H1 (cell line): ENCODE measurements around the gene RBM41. TPM values are rescaled to one million over a fixed set of nuclear protein-coding genes. Genes with fewer than 3 reads are reported as not detected.

Experiments used
- CTCF ChIA-PET: fragments of 300-600 bp; sonication (Branson Sonifier 250); formaldehyde crosslinking; loops from one replicate; lab custom pipeline; 2021; ENCODE audit not compliant: partially characterized antibody; lab: Charles Lee
- POLR2A ChIA-PET: fragments of 300-600 bp; sonication (Branson Sonifier 250); formaldehyde crosslinking; loops from one replicate; lab custom pipeline; 2021; ENCODE audit warnings: inconsistent platforms; ENCODE audit not compliant: partially characterized antibody; lab: Charles Lee
- DNase-seq, 2 experiments: peaks; one replicate each; pipeline versions ENCODE4 v3.0.0 to v3.0.0-alpha.2; 2010 to 2022; ENCODE audit warnings: low spot score in 2 of 2, low read depth in 1 of 2, mixed read lengths in 1 of 2
- FAIRE-seq: peaks from 2 replicates; lab custom pipeline; 2011; peaks lifted over from hg19 to GRCh38; lab: Jason Lieb, UNC
- H2AFZ ChIP-seq: 2 replicates; pipeline ENCODE4 v1.8.1; 2012; ENCODE audit warnings: low read length, inconsistent platforms
- H2AK5ac ChIP-seq: 2 replicates; pipeline ENCODE4 v1.6.1; 2013; ENCODE audit warnings: low read depth, low read length
- H2BK120ac ChIP-seq: replicated peaks from 2 replicates; pipeline ENCODE3; 2013; ENCODE audit warnings: low read depth, low read length, inconsistent platforms
- H2BK12ac ChIP-seq: 2 replicates; pipeline ENCODE4 v1.6.1; 2013; ENCODE audit warnings: low read depth, low read length
- H2BK15ac ChIP-seq: 2 replicates; pipeline ENCODE4 v1.6.1; 2013; ENCODE audit warnings: low read length
- H2BK20ac ChIP-seq: 2 replicates; pipeline ENCODE4 v1.6.1; 2013; ENCODE audit warnings: low read length
- H2BK5ac ChIP-seq: 2 replicates; pipeline ENCODE4 v1.6.1; 2013; ENCODE audit warnings: low read depth, low read length
- H3K14ac ChIP-seq: 2 replicates; pipeline ENCODE4 v1.6.1; 2013; ENCODE audit warnings: inconsistent platforms; ENCODE audit not compliant: insufficient read length
- H3K18ac ChIP-seq: 2 replicates; pipeline ENCODE4 v1.6.1; 2013; ENCODE audit warnings: low read length; ENCODE audit errors: extremely low read depth
- H3K23ac ChIP-seq: 2 replicates; pipeline ENCODE4 v1.6.1; 2013; ENCODE audit warnings: inconsistent platforms; ENCODE audit not compliant: insufficient read length
- H3K23me2 ChIP-seq: 2 replicates; pipeline ENCODE4 v1.6.1; 2013; ENCODE audit warnings: low read depth, low read length
- H3K27ac ChIP-seq: 2 replicates; pipeline ENCODE4 v1.6.1; 2011; ENCODE audit warnings: low read depth, low read length, inconsistent platforms
- H3K27me3 ChIP-seq, 4 experiments: replicated peaks in 1 of 4; 1 replicate in 1 of 4; 2 replicates in 3 of 4; pipeline versions ENCODE4 v1.6.1 to v1.8.1; 2011 to 2013; ENCODE audit warnings: low read length in 3 of 4, mild to moderate bottlenecking in 3 of 4, inconsistent platforms in 2 of 4, mixed read lengths in 2 of 4, moderate library complexity in 1 of 4; ENCODE audit not compliant: control insufficient read depth in 3 of 4, insufficient read depth in 3 of 4; ENCODE audit errors: extremely low read depth in 1 of 4
- H3K36me3 ChIP-seq, 4 experiments: 2 replicates each; pipeline versions ENCODE4 v1.6.1 to v1.8.1; 2011 to 2013; ENCODE audit warnings: mild to moderate bottlenecking in 4 of 4, low read length in 3 of 4, moderate library complexity in 2 of 4, control low read depth in 1 of 4, inconsistent platforms in 1 of 4; ENCODE audit not compliant: insufficient read depth in 4 of 4, control insufficient read depth in 2 of 4
- H3K4ac ChIP-seq: replicated peaks from 2 replicates; pipeline ENCODE3; 2013; ENCODE audit warnings: low read length, low read depth, mixed read lengths, inconsistent platforms; ENCODE audit not compliant: insufficient read length
- H3K4me1 ChIP-seq, 4 experiments: replicated peaks in 1 of 4; 1 replicate in 1 of 4; 2 replicates in 3 of 4; pipeline versions ENCODE4 v1.6.1 to v1.8.1; 2011 to 2013; ENCODE audit warnings: low read length in 3 of 4, inconsistent platforms in 2 of 4, mixed read lengths in 1 of 4; ENCODE audit not compliant: insufficient read depth in 4 of 4, control insufficient read depth in 3 of 4
- H3K4me2 ChIP-seq, 2 experiments: 2 replicates each; pipeline versions ENCODE4 v1.6.1 to v1.8.1; 2011 to 2013; ENCODE audit warnings: low read depth in 2 of 2, low read length in 2 of 2, control low read depth in 1 of 2, inconsistent platforms in 1 of 2, mild to moderate bottlenecking in 1 of 2; ENCODE audit not compliant: insufficient read depth in 1 of 2
- H3K4me3 ChIP-seq, 4 experiments: fragments of 200-600, 300-600 bp in 1 of 4; sonication (generic), shearing (Covaris generic), sonication (Bioruptor Twin) in 1 of 4; 2 replicates each; pipeline versions ENCODE4 v1.5.1 to v1.8.1; 2011 to 2016; ENCODE audit warnings: low read length in 4 of 4, low read depth in 3 of 4, control low read depth in 2 of 4, inconsistent platforms in 2 of 4, mild to moderate bottlenecking in 2 of 4, mixed read lengths in 1 of 4, moderate library complexity in 1 of 4; ENCODE audit not compliant: insufficient read depth in 2 of 4; ENCODE audit errors: extremely low read depth in 1 of 4
- H3K56ac ChIP-seq: replicated peaks from 2 replicates; pipeline ENCODE3; 2013; ENCODE audit warnings: low read depth, mild to moderate bottlenecking, mixed read lengths, low read length, inconsistent platforms; ENCODE audit not compliant: insufficient read length
- H3K79me1 ChIP-seq: 2 replicates; pipeline ENCODE4 v1.6.1; 2013; ENCODE audit warnings: low read depth, low read length, control low read depth
- H3K79me2 ChIP-seq, 2 experiments: 2 replicates each; pipeline versions ENCODE4 v1.6.1 to v1.8.1; 2012 to 2013; ENCODE audit warnings: low read length in 2 of 2, mild to moderate bottlenecking in 2 of 2, inconsistent platforms in 1 of 2; ENCODE audit not compliant: insufficient read depth in 2 of 2, control insufficient read depth in 1 of 2
- H3K9ac ChIP-seq, 4 experiments: replicated peaks in 1 of 4; 1 replicate in 1 of 4; 2 replicates in 3 of 4; pipeline versions ENCODE4 v1.6.1 to v1.8.1; 2011 to 2013; ENCODE audit warnings: low read depth in 3 of 4, low read length in 3 of 4, control low read depth in 2 of 4, mild to moderate bottlenecking in 2 of 4, moderate library complexity in 2 of 4, inconsistent platforms in 1 of 4; ENCODE audit errors: extremely low read depth in 1 of 4
- H3K9me3 ChIP-seq, 2 experiments: 2 replicates each; pipeline versions ENCODE4 v1.6.1 to v1.8.1; 2012 to 2013; ENCODE audit warnings: mild to moderate bottlenecking in 2 of 2, moderate library complexity in 2 of 2, control low read depth in 1 of 2, inconsistent platforms in 1 of 2, low read depth in 1 of 2, low read length in 1 of 2, mixed read lengths in 1 of 2; ENCODE audit not compliant: insufficient read depth in 2 of 2
- H4K20me1 ChIP-seq, 2 experiments: replicated peaks in 1 of 2; 2 replicates each; pipeline versions ENCODE3 to v1.8.1; 2011 to 2013; ENCODE audit warnings: inconsistent platforms in 2 of 2, low read length in 2 of 2, mild to moderate bottlenecking in 1 of 2; ENCODE audit not compliant: insufficient read depth in 2 of 2, control insufficient read depth in 1 of 2
- H4K5ac ChIP-seq: 2 replicates; pipeline ENCODE4 v1.6.1; 2013; ENCODE audit warnings: low read length, low read depth, mixed read lengths, inconsistent platforms; ENCODE audit not compliant: insufficient read length
- H4K8ac ChIP-seq: 2 replicates; pipeline ENCODE4 v1.8.0; 2013; ENCODE audit warnings: mild to moderate bottlenecking, moderate library complexity, low read length, inconsistent platforms; ENCODE audit not compliant: insufficient read depth; ENCODE audit errors: extremely low read depth
- H4K91ac ChIP-seq: replicated peaks from 2 replicates; pipeline ENCODE3; 2013; ENCODE audit warnings: low read length, mixed read lengths, inconsistent platforms; ENCODE audit not compliant: insufficient read length
- BACH1 ChIP-seq: IDR thresholded peaks from 2 replicates; pipeline ENCODE4 v1.6.1; 2012; ENCODE audit warnings: low read length, improper control_type of control experiment
- CEBPB ChIP-seq: IDR thresholded peaks from 2 replicates; pipeline ENCODE4 v1.6.1; 2012; ENCODE audit warnings: low read depth, low read length
- MAFK ChIP-seq: IDR thresholded peaks from 2 replicates; pipeline ENCODE4 v1.6.1; 2012; ENCODE audit warnings: low read depth, mild to moderate bottlenecking, improper control_type of control experiment, low read length
- RNF2 ChIP-seq: fragments of 200-900, 300-1000 bp; sonication (generic); IDR thresholded peaks from 2 replicates; pipeline ENCODE4 v1.7.1; 2016; ENCODE audit warnings: borderline replicate concordance, low read depth, mild to moderate bottlenecking, antibody characterized with exemption, low read length; ENCODE audit not compliant: poor library complexity, severe bottlenecking; ENCODE audit errors: missing control alignments
- WGBS, 2 experiments: shearing (Covaris generic) in 1 of 2; methylation state at CpG; one replicate each; pipeline versions ENCODE4 v1.1.6 to v1.1.7; 2013 to 2015; ENCODE audit warnings: low lambda C conversion rate in 2 of 2, mixed read lengths in 2 of 2, inconsistent platforms in 1 of 2, low coverage in 1 of 2, missing lambda C conversion rate in 1 of 2; ENCODE audit not compliant: insufficient replicate concordance in 2 of 2, insufficient coverage in 1 of 2, insufficient read length in 1 of 2; ENCODE audit errors: extremely low coverage in 1 of 2, missing lambda C conversion rate in 1 of 2; 5-methylcytosine and 5-hydroxymethylcytosine counted together
- polyA plus RNA-seq, 7 experiments: library from polyadenylated mRNA; depleted of rRNA in 3 of 7; stranded (reverse) in 5 of 7; unstranded in 2 of 7; fragments of >200 nt in 5 of 7; fragments of 200-250 nt in 2 of 7; gene quantifications; 1 replicate in 5 of 7; 2 replicates in 1 of 7; 4 replicates in 1 of 7; pipeline versions ENCODE4 v1.2.1 to v1.2.3, GENCODE V29; 2011 to 2013; ENCODE audit warnings: missing spikeins in 2 of 7, mixed read lengths in 2 of 7
- total RNA-seq: library from RNA; stranded (reverse); fragmentation: NEBNext Ultra II Directional; extraction: Animal tissue kit (Norgen Biotek cat#: 25700); gene quantifications from 2 replicates; pipeline ENCODE4 v1.2.1, GENCODE V29; 2021
- TF ChIP-seq, protein P1 (sequence below): IDR thresholded peaks from 2 replicates; pipeline ENCODE4 v1.6.1; 2012; ENCODE audit warnings: inconsistent platforms

RBM41 gene
- total and polyA plus RNA-seq, 2 of the 8 experiments (the other 6 are each of a cell fraction or from before 2014, with no cell fraction given): 2.6 to 26.4 TPM

- no peak overlapping the region for H3K18ac ChIP-seq
- FAIRE-seq (no peak), DNase-seq (no peak)
- H3K79me2 ChIP-seq: no peaks in the 10 kb centered on the region
- no peak overlapping the region for H3K4me3 ChIP-seq
- no peak overlapping the region for H3K27ac ChIP-seq
- CTCF ChIA-PET: no interaction called here
- H3K27me3 ChIP-seq: no peaks in the 10 kb centered on the region
- no peak overlapping the region for H2BK5ac ChIP-seq
- no peak overlapping the region for H3K23ac ChIP-seq
- H2BK20ac ChIP-seq: no peak overlapping the region
- no peak overlapping the region for H3K14ac ChIP-seq
- no peak overlapping the region for H2BK15ac ChIP-seq
- POLR2A ChIA-PET: no interaction called here
- H2AFZ ChIP-seq: no peak overlapping the region
- no peaks in the 10 kb centered on the region for H3K4me1 ChIP-seq
- WGBS, 2 experiments: 69% methylated on average over 1 of the region's 1 CpG; no CpG with 5 or more reads in 1 of the 2 experiments
- no peaks in the 10 kb centered on the region for H3K23me2 ChIP-seq
- H4K8ac ChIP-seq: no peak overlapping the region
- no peak overlapping the region for H4K91ac ChIP-seq
- H3K4ac ChIP-seq: no peak overlapping the region
- H2BK120ac ChIP-seq: no peak overlapping the region
- no peak overlapping the region for H2BK12ac ChIP-seq
- no peaks in the 10 kb centered on the region for H3K36me3 ChIP-seq
- H3K9ac ChIP-seq: no peak overlapping the region
- no peaks in the 10 kb centered on the region for H4K20me1 ChIP-seq
- no peak overlapping the region for H4K5ac ChIP-seq
- no peak overlapping the region for H3K56ac ChIP-seq
- H3K4me2 ChIP-seq: no peak overlapping the region
- no peaks in the 10 kb centered on the region for H3K79me1 ChIP-seq
- no peak overlapping the region for H2AK5ac ChIP-seq
- H3K9me3 ChIP-seq: no peaks in the 10 kb centered on the region
- no peak for TF ChIP-seq CEBPB
- TF ChIP-seq, protein P1, sequence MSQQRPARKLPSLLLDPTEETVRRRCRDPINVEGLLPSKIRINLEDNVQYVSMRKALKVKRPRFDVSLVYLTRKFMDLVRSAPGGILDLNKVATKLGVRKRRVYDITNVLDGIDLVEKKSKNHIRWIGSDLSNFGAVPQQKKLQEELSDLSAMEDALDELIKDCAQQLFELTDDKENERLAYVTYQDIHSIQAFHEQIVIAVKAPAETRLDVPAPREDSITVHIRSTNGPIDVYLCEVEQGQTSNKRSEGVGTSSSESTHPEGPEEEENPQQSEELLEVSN: no peak
- no peak for TF ChIP-seq BACH1
- no peak for TF ChIP-seq RNF2
- no peak for TF ChIP-seq MAFK
These were observed 17.3 kb upstream of the RBM41 start for GRCh38 chrX:107135965-107136307.
